Right lobe of liver (tissue), 6 donors: Measurements from ENCODE around the gene TOM1L2. TPM values are rescaled to one million over a fixed set of nuclear protein-coding genes. Genes with fewer than 3 reads are reported as not detected.

Experiments
- ATAC-seq, 4 donors: fragments of 200-7000 bp; cut with Tn5 transposase; one replicate each; pipeline ENCODE4 v1.9.1; 2020; ENCODE audit warnings: mild to moderate bottlenecking in 4 of 4, moderate library complexity in 4 of 4
- DNase-seq, 3 donors: peaks; one replicate each; pipeline ENCODE4 v3.0.0-alpha.2; 2020
- H3K27ac ChIP-seq, 3 donors: fragments of 200-600 bp; one replicate each; pipeline ENCODE4 v1.8.0; 2022
- H3K27me3 ChIP-seq, 2 donors: fragments of 200-600 bp; one replicate each; pipeline ENCODE4 v1.8.0; 2022
- H3K36me3 ChIP-seq, 4 donors: fragments of 200-600 bp; sonication (generic) in 1 of 4; one replicate each; pipeline versions ENCODE4 v1.5.1 to v1.8.0; 2017 to 2022; ENCODE audit warnings: control low read depth in 1 of 4
- H3K4me1 ChIP-seq, 4 donors: fragments of 200-600 bp; sonication (generic) in 1 of 4; one replicate each; pipeline versions ENCODE4 v1.5.1 to v1.8.0; 2017 to 2022; ENCODE audit warnings: control low read depth in 1 of 4
- H3K4me3 ChIP-seq, 3 donors: fragments of 200-600 bp; one replicate each; pipeline ENCODE4 v1.8.0; 2022
- H3K9me3 ChIP-seq, 4 donors: fragments of 200-600 bp; sonication (generic) in 1 of 4; one replicate each; pipeline versions ENCODE4 v1.5.1 to v1.8.0; 2017 to 2022; ENCODE audit warnings: control low read depth in 1 of 4
- CTCF ChIP-seq, 4 donors: fragments of 200-600 bp in 3 of 4; fragments of 450-650 bp in 1 of 4; IDR thresholded peaks; one replicate each; pipeline versions ENCODE4 v1.5.1 to v1.8.0; 2016 to 2022; ENCODE audit warnings: antibody characterized with exemption in 4 of 4, mild to moderate bottlenecking in 2 of 4
- POLR2A ChIP-seq: fragments of 450-650 bp; IDR thresholded peaks from one replicate; pipeline ENCODE4 v1.6.1; 2017; ENCODE audit warnings: antibody characterized with exemption, mild to moderate bottlenecking
- WGBS: methylation state at CpG from one replicate; pipeline ENCODE4 v1.1.6; 2018; ENCODE audit warnings: low coverage, low lambda C conversion rate; ENCODE audit not compliant: insufficient coverage; ENCODE audit errors: missing lambda C conversion rate; 5-methylcytosine and 5-hydroxymethylcytosine counted together
- intact Hi-C, 2 donors: fragments of 100-400 bp; cut with DNase I; formaldehyde crosslinking; loops; one replicate each; pipeline versions ENCODE4 v1.11.2 to v1.14.1; 2022
- total RNA-seq, 6 experiments: library from RNA; depleted of rRNA in 2 of 6; stranded (reverse); fragments of >200 nt in 2 of 6; fragmentation: NEBNext Ultra II Directional in 3 of 6; extraction: Animal tissue kit (Norgen Biotek cat#: 25700) in 3 of 6; gene quantifications; one replicate each; pipeline versions ENCODE4 v1.1.0 to v1.2.4, GENCODE V29; 2016 to 2023
- donor health status: DM: no; HTN: yes; CAD: no.
- donor health status: DM: no; HTN: no; CAD: no.
- donor health status: DM: no; HTN: no; CAD: no.
- donor health status: DM: no; HTN: yes; CAD: no.
- donor health status: DM: no; HTN: yes; CAD: no.

The TOM1L2 gene
- total RNA-seq, 6 experiments from 2014 or later: 13.5 to 21.2 (median 16.0) TPM

GRCh38 chr17:17929655-17930380, 42.4 kb downstream of the TOM1L2 start:
- intact Hi-C loops: no loop called here
- Histone ChIP-seq H3K4me3 (no peak overlapping the region), H3K9me3 (no peaks in the 10 kb centered on the region), H3K36me3 (no peaks in the 10 kb centered on the region), H3K27me3 (no peaks in the 10 kb centered on the region), H3K27ac (no peak overlapping the region), H3K4me1 (peaks cover 0 to 18% (median 5%) of the 10 kb centered on the region in 4 donors)
- TF ChIP-seq POLR2A (no peak), CTCF (IDR thresholded peaks at IDR 0.05) (no peak)
- WGBS: 71% methylated on average over 2 of the region's 2 CpGs
- ATAC-seq (no peak), DNase-seq (no peak)

GRCh38 chr17:17928398-17929287, 43.6 kb downstream of the TOM1L2 start:
- no peak for DNase-seq
- H3K4me1 ChIP-seq: peaks cover 0 to 18% (median 5%) of the 10 kb centered on the region in 4 donors
- ATAC-seq: peak in 1 of 4 donors; percentile 8
- no peak for TF ChIP-seq POLR2A
- no peak for TF ChIP-seq CTCF (IDR thresholded peaks at IDR 0.05)
- no peak overlapping the region for H3K27ac ChIP-seq
- no peaks in the 10 kb centered on the region for H3K9me3 ChIP-seq
- H3K4me3 ChIP-seq: no peak overlapping the region
- no peaks in the 10 kb centered on the region for H3K36me3 ChIP-seq
- 76% methylated on average over 10 of the region's 12 CpGs for WGBS
- no peaks in the 10 kb centered on the region for H3K27me3 ChIP-seq
- intact Hi-C loops: no loop called here

- Histone ChIP-seq H3K4me1 (peaks cover 0 to 25% (median 13%) of the 10 kb centered on the region in 4 donors), H3K27ac (peak overlapping the region in 2 of 3 donors; percentile 37 to 44)
- intact Hi-C loops: no loop called here
Observed at GRCh38 chr17:17926840-17927449, 45.3 kb downstream of the TOM1L2 start.

More at GRCh38 chr17:17926840-17927449, 45.3 kb downstream of the TOM1L2 start:
- Histone ChIP-seq H3K27me3 (no peaks in the 10 kb centered on the region), H3K36me3 (no peaks in the 10 kb centered on the region), H3K9me3 (no peaks in the 10 kb centered on the region), H3K4me3 (no peak overlapping the region)
- DNase-seq (no peak), ATAC-seq (peak; percentile 62 to 76 (median 68))
- 18% methylated on average over 4 of the region's 5 CpGs for WGBS
- TF ChIP-seq CTCF (IDR thresholded peaks at IDR 0.05): no peak
- no peak for TF ChIP-seq POLR2A
